Epithelial cell of prostate (primary cell): ENCODE data around the gene RNF207.

Experiments used
- DNase-seq: peaks from one replicate; pipeline ENCODE4 v3.0.0-alpha.2; 2011; ENCODE audit warnings: low read depth, low spot score
- H3K27ac ChIP-seq: fragments of 450-650 bp; 2 replicates; pipeline ENCODE4 v1.5.1; 2017; ENCODE audit warnings: mild to moderate bottlenecking

The RNF207 gene

DNA sequence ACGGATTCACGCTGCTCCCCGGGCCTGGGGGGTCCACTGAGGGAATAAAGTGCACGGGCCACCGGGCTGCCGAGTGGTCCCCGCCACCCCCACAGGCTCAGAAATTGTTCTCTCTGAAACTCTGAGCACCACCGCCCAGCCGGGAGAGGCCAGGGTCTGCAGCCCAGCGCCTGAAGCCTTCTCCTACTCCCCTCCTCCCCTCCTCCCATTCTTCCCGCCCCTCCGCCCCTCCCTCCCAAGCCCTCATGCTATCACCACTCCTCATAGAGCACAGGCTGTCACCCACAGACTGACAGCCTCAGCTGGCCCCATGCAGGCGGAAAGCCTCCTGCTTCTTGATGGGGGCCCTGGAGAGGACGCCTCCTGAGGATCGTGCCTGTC is 55.7 kb downstream of the RNF207 start:
- H3K27ac ChIP-seq, result peak overlapping the region; percentile 79
- DNase-seq, result no peak

GRCh38 chr1:6262555-6263420 is 56.9 kb downstream of the RNF207 start:
- no peak for DNase-seq
- H3K27ac ChIP-seq, result no peak overlapping the region

GRCh38 chr1:6263716-6264115 is 57.8 kb downstream of the RNF207 start:
- no peak for DNase-seq
- H3K27ac ChIP-seq, result no peak overlapping the region

- DNase-seq, result no peak
- no peak overlapping the region for H3K27ac ChIP-seq
These were observed 59.2 kb downstream of the RNF207 start for GRCh38 chr1:6265151-6265550.

DNA sequence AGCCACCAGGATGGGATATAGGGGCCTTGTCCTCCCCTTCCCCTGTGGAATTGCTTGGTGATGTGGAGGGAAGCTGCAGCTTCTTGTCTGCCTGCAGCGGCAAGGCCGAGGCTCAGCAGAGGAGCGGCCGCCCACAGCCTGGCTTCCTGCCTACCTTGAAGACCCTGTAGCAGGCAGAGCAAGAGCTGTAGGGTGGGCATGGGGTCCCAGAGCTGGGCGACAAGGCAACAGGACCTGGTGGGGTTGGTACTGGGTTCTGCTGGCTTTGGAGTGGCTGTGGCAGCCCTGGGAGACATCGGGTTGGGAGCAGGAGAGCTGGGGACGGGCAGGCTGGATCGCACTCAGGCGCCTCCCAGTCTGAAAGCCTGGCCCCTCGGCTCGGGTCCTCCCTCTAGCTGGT is 60.7 kb downstream of the RNF207 start:
- DNase-seq, result no peak
- peak overlapping the region; percentile 61 for H3K27ac ChIP-seq

GRCh38 chr1:6267686-6268322 is 61.9 kb downstream of the RNF207 start:
- DNase-seq, result no peak
- peak overlapping the region; percentile 61 for H3K27ac ChIP-seq

DNA sequence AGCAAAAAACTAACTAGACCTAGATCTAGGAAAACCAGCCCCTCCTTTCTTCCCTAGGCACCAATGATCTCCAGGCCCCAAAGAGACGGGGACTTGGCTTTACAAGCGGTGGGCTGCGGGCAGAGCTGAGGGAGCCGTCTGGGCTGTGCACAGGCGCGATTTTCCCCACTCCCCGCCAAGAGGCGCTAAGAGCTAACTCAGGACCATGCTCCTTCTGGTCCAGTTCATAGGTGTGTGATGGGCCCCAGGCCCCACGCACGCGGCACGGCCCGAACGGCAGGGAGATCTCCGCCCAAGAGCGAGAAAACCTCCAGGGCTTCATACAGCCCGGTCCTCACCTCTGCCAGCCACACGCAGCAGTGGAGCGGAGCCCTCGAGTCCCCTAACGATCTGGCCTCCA is 62.5 kb downstream of the RNF207 start:
- H3K27ac ChIP-seq, result peak overlapping the region; percentile 61
- DNase-seq, result no peak

DNA sequence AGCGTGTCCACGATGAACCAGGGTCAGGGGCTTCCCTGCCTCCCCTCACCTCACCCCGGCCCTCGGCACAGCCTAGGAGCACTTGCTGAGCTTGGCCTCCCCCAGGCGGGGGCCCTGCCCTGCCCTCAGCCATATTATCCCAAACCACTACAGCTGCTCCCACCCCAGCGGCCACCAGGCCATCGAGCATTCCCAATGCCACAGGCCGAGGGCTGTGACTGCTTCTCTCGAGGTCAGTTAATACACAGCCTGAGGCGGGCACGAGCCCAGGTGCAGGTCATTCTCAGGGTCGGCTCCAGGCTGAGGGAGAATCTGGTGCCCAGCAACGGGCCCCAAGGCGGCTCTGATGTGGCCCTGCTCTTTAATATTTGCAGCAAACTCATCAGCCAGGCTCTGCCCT is 63.4 kb downstream of the RNF207 start:
- no peak for DNase-seq
- H3K27ac ChIP-seq, result no peak overlapping the region

DNA sequence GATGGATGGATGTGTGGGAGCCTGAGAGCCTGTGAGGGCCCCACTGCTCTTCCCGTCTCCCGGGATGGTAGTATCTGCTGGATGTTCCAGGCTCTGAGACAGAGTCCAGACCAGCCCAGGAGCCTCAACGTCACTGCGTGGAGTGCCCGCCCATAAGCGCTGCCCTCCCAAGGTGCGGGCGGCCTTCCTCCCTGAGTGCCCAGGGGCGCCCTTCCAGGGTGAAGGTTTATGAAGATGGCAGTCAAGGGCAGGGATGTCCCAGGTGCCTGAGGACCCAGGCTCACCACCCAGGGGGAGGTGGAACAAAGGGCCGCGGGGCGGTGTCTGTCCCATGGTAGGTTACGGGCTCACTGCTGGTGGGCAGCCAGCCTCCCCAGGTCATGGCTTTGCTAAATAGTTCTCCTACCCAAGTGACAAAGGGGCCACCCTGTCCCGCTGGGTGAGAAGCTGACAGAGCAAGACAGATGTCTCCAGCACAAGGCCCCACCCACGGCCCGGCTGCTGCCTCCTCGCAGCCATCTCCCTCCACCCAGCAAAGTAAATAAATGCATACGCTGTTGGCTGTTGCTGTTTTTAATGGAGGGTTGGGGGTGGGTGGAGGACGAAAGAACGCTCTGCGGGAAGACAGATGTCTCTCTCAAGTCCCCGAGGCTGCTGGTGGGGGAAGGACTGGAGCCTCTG is 63.9 kb downstream of the RNF207 start:
- no peak overlapping the region for H3K27ac ChIP-seq
- DNase-seq, result no peak

DNA sequence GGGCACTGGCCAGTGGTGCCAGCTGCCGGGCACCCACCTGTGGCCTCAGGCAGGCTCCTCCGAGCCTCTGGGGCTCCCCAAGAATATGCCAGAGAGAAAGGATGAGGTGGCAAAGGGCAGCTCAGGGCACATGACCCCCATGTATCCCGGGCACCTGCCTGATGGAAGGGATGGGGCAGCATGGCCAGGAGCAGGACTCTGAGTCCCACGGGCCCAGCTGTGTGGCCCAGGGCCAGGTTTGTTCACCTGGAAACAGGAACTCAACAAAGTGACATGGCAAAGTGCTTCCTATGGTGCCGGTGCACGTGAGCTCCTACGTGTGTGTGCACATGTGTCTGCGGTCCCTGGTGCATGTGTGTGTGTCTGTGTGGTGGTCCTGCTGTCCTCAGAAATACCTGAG is 64.5 kb downstream of the RNF207 start:
- H3K27ac ChIP-seq, result no peak overlapping the region
- DNase-seq, result no peak
